OCI-LY7 (cell line): ENCODE results near the gene FSD1L. TPM values are rescaled to one million over a fixed set of nuclear protein-coding genes. Genes with fewer than 3 reads are reported as not detected.
"Not testable (repeated sequence)": the region's sequence is repeated elsewhere in the genome, so short reads cannot be mapped to it uniquely, and the experiment has no call there.

Experiments used
- BruUV-seq: library from RNA; stranded (reverse); fragments of 400-500 nt; replicated peaks from 2 replicates; lab custom pipeline; 2021; lab: Mats Ljungman, UMichigan
- CTCF ChIA-PET: fragments of 300-600 bp; sonication (Branson Sonifier 250); formaldehyde crosslinking; loops from one replicate; lab custom pipeline; 2022; ENCODE audit warnings: antibody characterized with exemption; ENCODE audit not compliant: unreplicated experiment; lab: Charles Lee
- POLR2A ChIA-PET: fragments of 300-600 bp; sonication (Branson Sonifier 250); formaldehyde crosslinking; loops from one replicate; lab custom pipeline; 2022; ENCODE audit warnings: antibody characterized with exemption; lab: Charles Lee
- DNase-seq: peaks from one replicate; pipeline ENCODE4 v3.0.0-alpha.2; 2015; ENCODE audit warnings: low spot score
- H2AFZ ChIP-seq: fragments of 200-600 bp; sonication (generic), shearing (Covaris generic); 2 replicates; pipeline ENCODE4 v1.6.1; 2014; ENCODE audit warnings: mild to moderate bottlenecking, antibody characterized with exemption, low read length, moderate library complexity
- H3K27ac ChIP-seq: fragments of 200-600 bp; sonication (generic); 2 replicates; pipeline ENCODE4 v1.5.1; 2014; ENCODE audit warnings: mixed run types, low read depth, mild to moderate bottlenecking, moderate library complexity, low read length, inconsistent platforms; ENCODE audit not compliant: poor library complexity, severe bottlenecking
- H3K36me3 ChIP-seq: fragments of 200-600 bp; sonication (generic); 2 replicates; pipeline ENCODE4 v1.6.1; 2014; ENCODE audit warnings: mild to moderate bottlenecking, antibody characterized with exemption, low read length, moderate library complexity, mixed read lengths; ENCODE audit not compliant: insufficient read depth
- H3K4me1 ChIP-seq: fragments of 200-600 bp; sonication (generic); 2 replicates; pipeline ENCODE4 v1.5.1; 2014; ENCODE audit warnings: mild to moderate bottlenecking, low read length; ENCODE audit not compliant: insufficient read depth, poor library complexity, severe bottlenecking
- H3K4me2 ChIP-seq: fragments of 200-600 bp; sonication (generic); 2 replicates; pipeline ENCODE4 v1.6.1; 2014; ENCODE audit warnings: mild to moderate bottlenecking, low read length
- H3K4me3 ChIP-seq: fragments of 200-600 bp; sonication (generic); 2 replicates; pipeline ENCODE4 v1.5.1; 2014; ENCODE audit warnings: mild to moderate bottlenecking, low read depth, low read length; ENCODE audit not compliant: poor library complexity, severe bottlenecking
- H3K79me2 ChIP-seq: fragments of 200-600 bp; sonication (generic); 2 replicates; pipeline ENCODE4 v1.6.1; 2016; ENCODE audit warnings: low read depth, mild to moderate bottlenecking, low read length, moderate library complexity, mixed read lengths; ENCODE audit not compliant: insufficient read depth
- H3K9me2 ChIP-seq: fragments of 200-600 bp; sonication (generic); 2 replicates; pipeline ENCODE4 v1.6.1; 2016; ENCODE audit warnings: mild to moderate bottlenecking, low read length, mixed read lengths; ENCODE audit not compliant: insufficient read depth
- H3K9me3 ChIP-seq: fragments of 200-600 bp; sonication (generic); 2 replicates; pipeline ENCODE4 v1.6.1; 2014; ENCODE audit warnings: mild to moderate bottlenecking, mixed run types, low read length, mixed read lengths
- H4K20me1 ChIP-seq: fragments of 200-600 bp; sonication (generic); 2 replicates; pipeline ENCODE4 v1.6.1; 2014; ENCODE audit warnings: mild to moderate bottlenecking, antibody characterized with exemption, low read length, moderate library complexity, mixed read lengths; ENCODE audit not compliant: insufficient read depth
- EZH2phosphoT487 ChIP-seq: fragments of 200-600 bp; sonication (generic); IDR thresholded peaks from 2 replicates; pipeline ENCODE4 v1.6.1; 2018; ENCODE audit warnings: low read depth, borderline replicate concordance, mild to moderate bottlenecking, mixed run types, antibody characterized with exemption, low read length, moderate library complexity, mixed read lengths
- intact Hi-C: fragments of 100-400 bp; cut with micrococcal nuclease; formaldehyde crosslinking; loops from one replicate; pipeline ENCODE4 v1.10.0; 2022; ENCODE audit not compliant: unreplicated experiment
- total RNA-seq, 2 experiments: library from RNA; depleted of rRNA in 1 of 2; stranded (reverse); fragments of >200 nt in 1 of 2; shearing (Covaris generic) in 1 of 2; gene quantifications; 2 replicates each; pipeline ENCODE4 v1.2.3, GENCODE V29; 2014 to 2022
- TF ChIP-seq, protein P1 (sequence below): fragments of 200-600 bp; sonication (generic); conservative IDR thresholded peaks from 2 replicates; pipeline ENCODE4 v1.5.1; 2014; ENCODE audit warnings: mild to moderate bottlenecking, antibody characterized with exemption, low read length, moderate library complexity, mixed read lengths

The FSD1L gene
- total RNA-seq, 2 experiments from 2014 or later: 4.4 to 7.9 TPM

- Histone ChIP-seq H3K4me3 (no peak overlapping the region), H3K36me3 (peaks cover 11% of the 10 kb centered on the region), H2AFZ (no peak overlapping the region), H3K9me2 (no peaks in the 10 kb centered on the region), H3K4me1 (no peaks in the 10 kb centered on the region), H3K9me3 (no peaks in the 10 kb centered on the region), H3K4me2 (no peak overlapping the region), H3K79me2 (no peaks in the 10 kb centered on the region), H4K20me1 (no peaks in the 10 kb centered on the region), H3K27ac (no peak overlapping the region)
- intact Hi-C loops: no loop called here
- no TSS peak for BruUV-seq
- no peak for TF ChIP-seq EZH2phosphoT487
- TF ChIP-seq, protein P1, sequence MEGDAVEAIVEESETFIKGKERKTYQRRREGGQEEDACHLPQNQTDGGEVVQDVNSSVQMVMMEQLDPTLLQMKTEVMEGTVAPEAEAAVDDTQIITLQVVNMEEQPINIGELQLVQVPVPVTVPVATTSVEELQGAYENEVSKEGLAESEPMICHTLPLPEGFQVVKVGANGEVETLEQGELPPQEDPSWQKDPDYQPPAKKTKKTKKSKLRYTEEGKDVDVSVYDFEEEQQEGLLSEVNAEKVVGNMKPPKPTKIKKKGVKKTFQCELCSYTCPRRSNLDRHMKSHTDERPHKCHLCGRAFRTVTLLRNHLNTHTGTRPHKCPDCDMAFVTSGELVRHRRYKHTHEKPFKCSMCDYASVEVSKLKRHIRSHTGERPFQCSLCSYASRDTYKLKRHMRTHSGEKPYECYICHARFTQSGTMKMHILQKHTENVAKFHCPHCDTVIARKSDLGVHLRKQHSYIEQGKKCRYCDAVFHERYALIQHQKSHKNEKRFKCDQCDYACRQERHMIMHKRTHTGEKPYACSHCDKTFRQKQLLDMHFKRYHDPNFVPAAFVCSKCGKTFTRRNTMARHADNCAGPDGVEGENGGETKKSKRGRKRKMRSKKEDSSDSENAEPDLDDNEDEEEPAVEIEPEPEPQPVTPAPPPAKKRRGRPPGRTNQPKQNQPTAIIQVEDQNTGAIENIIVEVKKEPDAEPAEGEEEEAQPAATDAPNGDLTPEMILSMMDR: no peak
- POLR2A ChIA-PET: interaction anchor here (0.6 kb wide), 2 partner anchors 52 to 453 kb away, joined by 3 read pairs; no protein-coding TSS in a partner anchor
- DNase-seq: no peak
- CTCF ChIA-PET: no interaction called here
Measured at GRCh38 chr9:105572455-105572854, 124.6 kb downstream of the FSD1L start.

DNA sequence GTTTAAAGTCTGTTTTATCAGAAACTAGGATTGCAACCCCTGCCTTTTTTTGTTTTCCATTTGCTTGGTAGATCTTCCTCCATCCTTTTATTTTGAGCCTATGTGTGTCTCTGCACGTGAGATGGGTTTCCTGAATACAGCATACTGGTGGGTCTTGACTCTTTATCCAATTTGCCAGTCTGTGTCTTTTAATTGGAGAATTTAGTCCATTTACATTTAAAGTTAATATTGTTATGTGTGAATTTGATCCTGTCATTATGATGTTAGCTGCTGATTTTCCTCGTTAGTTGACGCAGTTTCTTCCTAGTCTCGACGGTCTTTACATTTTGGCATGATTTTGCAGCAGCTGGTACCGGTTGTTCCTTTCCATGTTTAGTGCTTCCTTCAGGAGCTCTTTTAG is 132.1 kb downstream of the FSD1L start:
- H3K4me1 ChIP-seq, DNase-seq, H3K79me2 ChIP-seq, H3K9me3 ChIP-seq, BruUV-seq, POLR2A ChIA-PET, H3K36me3 ChIP-seq, H3K4me3 ChIP-seq, H4K20me1 ChIP-seq, H2AFZ ChIP-seq, H3K9me2 ChIP-seq, H3K4me2 ChIP-seq, CTCF ChIA-PET, H3K27ac ChIP-seq, intact Hi-C loops: not testable (repeated sequence)

DNA sequence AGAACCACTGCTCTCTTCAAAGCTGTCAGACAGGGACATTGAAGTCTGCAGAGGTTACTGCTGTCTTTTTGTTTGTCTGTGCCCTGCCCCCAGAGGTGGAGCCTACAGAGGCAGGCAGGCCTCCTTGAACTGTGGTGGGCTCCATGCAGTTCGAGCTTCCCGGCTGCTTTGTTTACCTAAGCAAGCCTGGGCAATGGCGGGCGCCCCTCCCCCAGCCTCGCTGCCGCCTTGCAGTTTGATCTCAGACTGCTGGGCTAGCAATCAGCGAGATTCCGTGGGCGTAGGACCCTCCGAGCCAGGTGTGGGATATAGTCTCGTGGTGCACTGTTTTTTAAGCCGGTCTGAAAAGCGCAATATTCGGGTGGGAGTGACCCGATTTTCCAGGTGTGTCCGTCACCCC is 133.7 kb downstream of the FSD1L start:
- DNase-seq, H3K36me3 ChIP-seq, BruUV-seq, H3K4me3 ChIP-seq, H3K9me3 ChIP-seq, H3K79me2 ChIP-seq, H3K9me2 ChIP-seq, H4K20me1 ChIP-seq, H3K4me2 ChIP-seq, POLR2A ChIA-PET, H3K27ac ChIP-seq, H2AFZ ChIP-seq, CTCF ChIA-PET, intact Hi-C loops, H3K4me1 ChIP-seq: not testable (repeated sequence)

DNA sequence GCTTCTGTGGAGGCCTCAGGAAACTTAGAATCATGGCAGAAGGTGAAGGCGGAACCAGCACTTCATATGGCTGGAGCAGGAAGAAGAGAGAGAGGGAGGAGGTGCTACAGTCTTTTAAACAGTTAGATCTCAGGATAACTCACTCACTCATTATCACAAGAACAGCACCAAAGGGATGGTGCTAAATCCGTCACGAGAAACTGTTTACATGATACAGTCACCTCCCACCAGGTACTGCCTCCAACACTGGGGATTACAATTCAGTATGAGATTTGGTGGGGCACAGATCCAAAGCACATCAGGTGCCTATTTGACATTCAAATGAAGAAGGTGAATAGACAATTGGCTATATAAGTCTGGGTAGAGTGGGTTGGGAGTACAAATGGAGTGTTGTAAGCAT is 145.3 kb downstream of the FSD1L start:
- peaks cover 54% of the 10 kb centered on the region for H3K36me3 ChIP-seq
- H3K27ac ChIP-seq: no peak overlapping the region
- no peaks in the 10 kb centered on the region for H3K4me1 ChIP-seq
- no peaks in the 10 kb centered on the region for H4K20me1 ChIP-seq
- peaks cover 15% of the 10 kb centered on the region; the same call in 1 of the 2 replicates for H3K9me3 ChIP-seq
- POLR2A ChIA-PET: no interaction called here
- no TSS peak for BruUV-seq
- no peak overlapping the region for H3K4me3 ChIP-seq
- DNase-seq: no peak
- H3K79me2 ChIP-seq: no peaks in the 10 kb centered on the region
- no peak overlapping the region for H2AFZ ChIP-seq
- CTCF ChIA-PET: no interaction called here
- TF ChIP-seq, protein P1: no peak
- no peak for TF ChIP-seq EZH2phosphoT487
- H3K9me2 ChIP-seq: no peaks in the 10 kb centered on the region
- H3K4me2 ChIP-seq: no peak overlapping the region
- intact Hi-C loops: no loop called here
